Kidney glomerular epithelial cell (primary cell): ENCODE measurements around the gene PGM2L1.
A peak's percentile ranks its signal among the peaks of the same experiment; 100 is the strongest.

ENCODE experiments used
- DNase-seq: peaks from one replicate; lab custom pipeline; 2025; lab: John Stamatoyannopoulos, UW

Gene PGM2L1

GRCh38 chr11:74297484-74297883, 100.7 kb downstream of the PGM2L1 start:
- no peak for DNase-seq

GRCh38 chr11:74288911-74289310, 109.3 kb downstream of the PGM2L1 start:
- DNase-seq = no peak

- peak; percentile 32 for DNase-seq
Observed at GRCh38 chr11:74288161-74288560, 110.1 kb downstream of the PGM2L1 start.

GRCh38 chr11:74284466-74284865, 113.8 kb downstream of the PGM2L1 start:
- DNase-seq = no peak

- DNase-seq = no peak
Observed at GRCh38 chr11:74283580-74284180, 114.6 kb downstream of the PGM2L1 start.

- no peak for DNase-seq
Observed at GRCh38 chr11:74282914-74283371, 115.3 kb downstream of the PGM2L1 start.

- no peak for DNase-seq
Observed at GRCh38 chr11:74282421-74282820, 115.8 kb downstream of the PGM2L1 start.

- DNase-seq = no peak
Observed at GRCh38 chr11:74280494-74280893, 117.7 kb downstream of the PGM2L1 start.
